HK-2 (cell line): ENCODE results near the gene DRD2.

Experiments used
- DNase-seq: peaks from one replicate; pipeline ENCODE4 v3.0.0-alpha.2; 2018; ENCODE audit not compliant: unreplicated experiment

Gene DRD2

DNA sequence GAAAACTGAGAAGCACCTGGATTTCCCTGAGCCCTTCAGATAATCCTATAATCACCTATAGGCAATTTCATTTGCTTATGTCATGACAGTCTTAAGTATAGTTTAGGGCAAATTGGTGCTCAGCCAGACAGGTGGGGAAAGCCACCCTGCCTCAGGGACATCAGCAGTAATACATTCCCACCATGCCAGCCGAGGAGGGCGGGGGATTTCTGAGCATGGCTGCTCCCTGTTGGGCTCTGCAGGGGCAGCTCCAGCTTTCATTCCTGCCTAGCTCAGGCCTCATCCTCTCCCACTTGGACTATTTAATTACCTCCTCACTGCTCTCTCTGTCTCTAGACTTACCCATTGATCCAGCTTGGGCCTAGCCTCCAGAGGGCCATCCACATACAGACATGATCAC lies 9.0 kb upstream of the DRD2 start:
- DNase-seq = no peak

DNA sequence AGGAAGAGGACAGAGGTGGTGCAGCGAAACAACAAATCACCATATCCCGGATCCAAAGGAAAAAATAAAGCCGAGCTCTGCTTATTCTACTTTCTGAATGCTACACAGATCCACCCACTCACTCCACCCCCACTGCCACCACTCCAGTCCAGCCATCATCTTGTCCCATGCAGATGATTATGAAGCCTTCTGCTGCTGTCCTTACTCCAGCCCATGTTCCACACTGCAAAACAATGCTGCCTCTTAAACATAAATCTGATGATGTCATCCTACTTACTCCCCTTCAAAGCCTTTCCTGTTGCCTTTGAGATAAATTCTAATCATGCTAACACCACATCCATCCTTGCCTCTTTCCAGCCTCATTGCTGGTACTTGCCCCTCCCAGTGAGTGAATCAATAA lies 6.5 kb upstream of the DRD2 start:
- DNase-seq = no peak

DNA sequence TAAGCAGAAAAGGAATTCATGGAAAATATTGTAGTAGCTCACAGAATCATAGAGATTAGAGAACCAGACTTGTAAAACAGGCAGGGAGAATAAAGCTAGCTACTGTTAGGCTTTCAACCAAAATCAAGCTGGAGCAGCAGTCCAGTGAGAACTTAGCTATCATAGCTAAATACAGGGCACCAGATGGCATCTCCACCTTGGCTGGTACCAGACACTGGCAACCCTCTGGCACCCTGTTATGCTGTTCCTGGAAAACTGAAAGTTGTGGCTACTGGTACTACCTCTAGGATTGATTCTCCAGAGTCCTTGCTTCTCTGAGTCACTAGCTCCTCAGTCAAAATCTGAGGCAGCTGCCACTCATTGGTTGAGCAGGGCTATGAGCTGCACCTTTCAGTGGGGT lies 6.0 kb upstream of the DRD2 start:
- no peak for DNase-seq

DNA sequence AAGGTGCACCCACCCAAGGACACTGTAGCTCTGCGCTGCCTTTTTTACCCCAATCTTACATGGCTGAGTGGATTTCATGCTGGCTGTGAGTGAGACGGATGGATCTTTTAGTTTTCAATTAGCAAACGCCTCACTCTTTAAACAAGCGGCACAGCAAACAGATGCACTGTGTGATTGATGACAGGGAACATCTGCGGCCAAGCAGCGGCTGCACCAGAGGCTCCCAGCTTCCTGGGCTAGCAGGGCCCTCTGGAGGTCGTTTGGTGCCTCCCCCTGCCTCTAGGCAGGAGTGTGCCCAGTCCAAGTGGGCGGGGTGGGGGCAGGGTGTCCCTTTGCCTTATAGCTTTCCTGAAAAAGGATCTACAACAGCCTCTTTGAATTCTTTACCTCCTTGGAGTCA lies 2.1 kb upstream of the DRD2 start:
- no peak for DNase-seq

DNA sequence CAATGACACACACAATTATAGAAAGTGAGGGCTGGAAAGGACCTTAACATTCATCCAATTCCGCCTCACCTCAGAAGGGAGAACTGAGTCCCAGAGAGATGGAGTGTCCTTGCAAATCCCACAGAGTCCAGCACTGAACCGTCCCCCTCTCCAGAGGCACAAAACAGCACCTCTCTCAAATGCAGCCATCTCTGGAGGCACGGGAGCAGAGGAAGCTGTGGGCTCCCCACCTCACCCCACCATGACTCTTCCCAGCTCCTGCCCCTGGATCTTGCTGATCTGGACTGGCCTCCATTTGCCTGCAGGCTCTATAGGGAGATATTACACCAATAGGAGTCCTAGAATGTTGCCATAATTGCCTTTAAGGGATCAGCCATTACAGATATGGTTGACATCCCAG lies 1.4 kb upstream of the DRD2 start:
- DNase-seq = no peak

DNA sequence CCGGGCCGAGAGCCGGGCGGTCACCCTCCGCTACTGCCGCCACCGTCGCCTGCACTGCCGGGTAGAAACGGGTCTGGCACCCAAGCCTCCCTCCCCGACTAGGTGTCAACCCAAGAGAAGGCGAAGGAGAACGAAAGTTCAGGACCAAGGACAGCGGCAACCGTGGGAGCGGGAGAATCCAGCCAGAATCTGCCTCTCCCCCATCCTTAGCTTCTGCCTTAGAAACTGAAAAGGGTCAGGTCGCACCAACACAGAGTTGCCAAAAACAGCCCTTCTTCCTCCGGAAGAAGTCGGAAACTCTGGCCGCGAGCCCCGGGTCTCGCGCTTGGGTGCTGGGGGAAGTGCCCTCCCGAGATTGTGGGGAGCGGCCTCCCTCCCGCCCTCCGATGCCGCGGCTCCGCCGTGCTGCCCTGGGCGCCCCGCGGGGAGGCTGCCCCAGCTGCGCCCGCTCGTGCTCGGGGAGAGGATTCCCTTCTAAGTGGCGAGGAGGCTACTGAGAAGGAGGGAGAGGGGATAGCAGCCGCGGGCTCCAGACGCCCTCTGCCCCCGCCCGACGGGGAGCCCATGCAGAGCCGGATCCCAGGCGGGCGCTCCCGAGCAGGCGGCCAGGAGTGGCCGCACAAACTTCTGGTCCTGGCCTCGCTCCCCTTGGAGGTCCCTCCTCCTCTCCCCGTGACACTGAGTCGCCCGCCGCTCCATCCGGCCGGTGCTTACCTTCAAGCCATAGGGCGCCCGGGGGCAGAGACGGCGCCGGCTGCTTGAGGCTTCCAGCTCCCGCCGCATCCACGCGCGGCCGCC lies 637 bp downstream of the DRD2 start:
- peak; percentile 54 for DNase-seq

DNA sequence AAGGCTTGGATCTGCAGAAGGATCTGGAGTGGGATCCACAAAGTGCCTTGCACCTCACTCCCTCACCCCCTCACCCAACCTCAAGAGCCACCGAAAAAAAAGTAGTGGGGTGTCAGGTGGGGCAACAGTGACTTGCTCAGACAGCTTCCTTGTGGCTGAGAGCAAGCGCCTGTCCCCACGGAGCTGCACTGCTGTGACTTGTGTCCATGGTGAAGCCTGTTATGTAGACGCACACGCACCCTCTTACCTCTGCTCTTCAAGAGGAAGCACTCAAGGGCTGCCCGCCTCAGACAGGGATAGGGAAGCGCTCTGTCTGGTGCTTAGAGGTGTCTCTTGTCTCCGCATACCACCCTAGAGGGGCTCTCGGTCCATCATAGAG lies 1.2 kb downstream of the DRD2 start:
- no peak for DNase-seq

DNA sequence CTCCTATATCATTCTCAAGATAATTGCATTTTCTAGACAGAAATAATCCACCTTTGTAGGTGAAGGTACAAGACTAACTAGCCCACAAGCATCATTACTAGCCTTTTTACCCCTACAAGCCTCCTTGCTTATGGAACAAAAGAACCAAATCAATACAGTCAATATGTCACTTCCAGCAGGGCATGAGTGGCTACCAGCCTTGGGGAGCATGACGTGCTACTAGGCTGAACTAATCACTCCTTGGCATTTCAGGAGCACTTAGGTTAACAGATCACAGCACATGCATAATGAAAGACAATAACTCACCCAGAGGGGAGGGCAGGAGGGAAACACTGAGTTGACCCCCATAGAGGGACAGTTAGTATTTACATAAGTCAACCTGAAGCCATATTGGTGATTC lies 2.7 kb downstream of the DRD2 start:
- no peak for DNase-seq

DNA sequence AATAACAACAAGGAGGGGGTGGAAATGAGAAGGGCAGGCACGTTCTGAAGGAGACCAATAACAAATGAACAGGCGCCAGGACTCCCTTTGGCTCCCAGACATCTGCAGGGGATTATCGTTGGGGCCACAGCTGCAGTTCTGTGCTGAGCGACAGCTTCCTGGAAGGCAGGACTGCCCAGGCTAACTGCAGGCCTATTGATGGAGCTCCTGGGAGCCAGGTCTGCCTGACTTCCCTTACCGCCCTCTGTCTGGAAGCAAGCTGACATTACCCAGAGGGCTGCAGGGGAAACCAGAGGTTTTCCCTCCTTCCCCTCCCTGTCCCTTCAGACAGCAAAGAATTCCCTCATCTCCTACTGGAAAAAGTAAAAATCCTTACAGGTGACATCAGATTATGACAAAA lies 5.0 kb downstream of the DRD2 start:
- DNase-seq = no peak

DNA sequence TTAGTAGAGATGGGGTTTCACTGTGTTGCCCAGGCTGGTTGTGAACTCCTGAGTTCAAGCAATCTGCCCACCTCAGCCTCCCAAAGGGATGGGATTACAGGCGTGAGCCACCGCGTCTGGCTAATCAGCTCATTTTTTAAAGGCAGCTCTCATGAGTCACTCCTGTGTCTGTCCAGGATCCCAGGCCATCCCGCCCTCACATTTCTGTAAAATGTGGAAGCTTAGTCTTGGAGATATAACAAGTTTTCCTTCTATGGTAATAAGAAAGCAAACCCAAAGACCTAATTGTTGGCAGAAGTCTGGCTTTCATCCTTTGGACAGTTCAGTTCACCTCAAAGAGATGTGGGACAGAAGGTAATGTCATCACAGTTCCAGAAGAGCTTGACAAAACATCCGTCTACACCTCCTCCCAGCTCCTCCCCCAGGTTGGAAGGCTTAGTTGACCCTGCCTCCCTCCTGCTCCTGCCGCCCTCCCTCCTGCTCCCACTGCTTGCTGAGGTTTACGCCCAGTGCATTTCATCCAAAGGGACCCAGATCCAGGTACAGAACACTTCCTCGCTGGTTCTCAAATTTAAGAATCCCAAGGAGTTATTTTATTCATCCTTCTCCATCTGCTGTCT lies 6.4 kb downstream of the DRD2 start:
- no peak for DNase-seq

DNA sequence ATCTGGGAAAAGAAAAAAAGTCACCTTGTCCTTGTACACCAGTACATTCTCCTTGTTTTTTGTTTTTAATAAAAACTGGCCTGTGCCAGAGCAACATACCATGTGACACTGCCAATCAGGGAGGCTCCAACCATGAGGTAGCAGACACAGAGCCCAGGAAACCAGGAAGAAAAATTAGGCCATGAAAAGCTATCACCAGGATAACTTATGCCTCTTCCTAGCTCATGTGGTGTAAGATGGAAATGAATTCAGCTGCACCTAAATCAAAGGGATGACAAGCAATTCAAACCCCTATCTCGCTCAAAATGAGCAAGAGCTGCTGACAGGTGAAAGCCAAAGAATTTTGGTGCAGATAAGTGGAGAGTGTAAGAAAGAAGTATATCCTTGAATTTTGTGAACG lies 7.7 kb downstream of the DRD2 start:
- DNase-seq = no peak

DNA sequence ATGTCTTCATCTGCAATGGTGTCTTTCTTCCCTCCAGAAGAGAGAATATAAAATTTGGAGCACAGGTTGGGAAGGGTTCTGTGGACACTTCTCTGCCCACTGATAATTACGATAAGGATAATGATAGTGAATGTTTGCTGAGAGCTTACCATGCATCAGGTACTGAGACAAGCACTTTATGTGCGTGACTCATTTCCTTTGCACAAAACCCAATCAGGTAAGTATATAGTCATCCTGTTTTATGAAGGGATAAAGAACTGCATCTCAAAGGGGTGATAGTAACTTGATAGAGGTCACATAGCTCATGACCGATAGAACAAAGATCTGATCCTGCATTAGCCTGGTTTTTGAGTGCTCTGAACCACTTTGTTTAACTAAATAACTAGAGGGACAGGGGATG lies 9.4 kb downstream of the DRD2 start:
- DNase-seq = no peak

DNA sequence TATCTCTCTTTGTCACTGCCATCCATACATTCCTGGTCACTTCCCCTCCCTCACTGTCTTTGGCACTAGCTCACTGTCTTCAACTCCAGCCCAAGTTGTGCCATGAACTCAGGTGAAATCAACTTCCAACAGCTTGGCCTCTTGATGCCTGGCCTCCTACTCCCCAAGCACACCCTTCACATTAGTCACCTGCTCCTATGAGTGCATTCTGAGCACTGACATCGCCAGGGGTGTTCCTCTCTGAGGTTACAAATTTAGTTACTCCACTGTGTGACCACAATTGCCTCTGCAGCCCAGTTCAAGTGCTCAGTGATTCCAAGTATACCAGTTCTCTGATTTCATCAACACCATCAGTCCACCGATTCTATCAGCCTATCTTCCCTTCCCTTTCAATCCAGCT lies 10.8 kb downstream of the DRD2 start:
- DNase-seq = no peak

DNA sequence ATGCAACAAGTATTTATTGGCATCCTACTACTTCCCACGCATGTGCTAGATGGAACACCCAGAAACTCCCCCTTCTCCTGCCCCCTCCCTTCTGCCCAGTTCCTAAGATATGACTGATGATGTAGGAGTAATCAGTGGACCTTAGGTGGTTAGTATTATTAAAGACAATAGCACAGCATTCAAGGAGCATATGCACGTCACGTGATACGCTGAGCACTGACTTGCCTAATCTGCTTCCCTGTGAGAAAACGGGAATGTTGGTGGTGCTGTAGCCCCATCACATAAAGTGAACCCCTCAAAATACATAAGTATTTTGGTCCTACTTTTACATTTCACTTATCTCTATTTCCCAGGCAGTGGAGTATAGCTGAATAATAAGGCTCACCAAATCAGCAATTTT lies 12.4 kb downstream of the DRD2 start:
- DNase-seq = no peak

DNA sequence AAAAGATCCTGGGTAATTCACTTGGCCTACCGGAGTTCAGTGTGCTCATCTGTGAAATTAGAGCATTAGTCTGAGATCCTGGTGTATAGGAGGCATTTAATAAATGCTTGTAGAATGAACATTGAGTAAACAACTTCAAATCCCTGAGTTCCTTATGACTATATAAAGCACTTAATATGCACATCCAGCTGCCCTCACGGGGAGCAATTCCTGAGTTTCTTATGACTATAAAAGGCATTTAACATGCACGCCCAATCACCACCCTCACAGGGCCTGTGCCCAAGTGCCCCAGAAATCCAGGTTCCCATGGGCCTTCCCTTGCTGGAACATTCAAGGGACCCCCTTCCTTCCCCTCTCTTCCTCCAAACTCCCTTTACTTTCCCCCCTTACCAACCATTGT lies 13.6 kb downstream of the DRD2 start:
- no peak for DNase-seq

DNA sequence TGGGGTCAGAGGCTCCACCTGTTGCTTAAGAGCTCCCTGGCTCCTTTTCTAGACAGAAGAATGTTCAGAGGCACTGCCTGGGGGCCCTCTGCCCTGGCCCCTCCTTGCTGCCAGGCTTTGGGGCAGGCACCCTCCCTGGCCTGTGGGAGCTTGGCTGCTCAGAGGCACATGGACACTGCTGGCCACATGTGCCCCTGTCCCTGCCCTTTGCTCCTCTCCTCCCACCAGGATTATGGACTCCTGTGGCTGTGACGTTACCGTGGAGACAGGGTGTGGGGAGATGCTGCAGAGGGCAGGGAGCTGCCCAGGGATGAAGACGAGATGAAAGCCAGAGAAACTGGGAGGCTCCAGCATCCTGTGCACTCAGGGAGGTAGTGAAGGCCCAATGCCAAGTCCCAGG lies 14.7 kb downstream of the DRD2 start:
- DNase-seq = no peak

DNA sequence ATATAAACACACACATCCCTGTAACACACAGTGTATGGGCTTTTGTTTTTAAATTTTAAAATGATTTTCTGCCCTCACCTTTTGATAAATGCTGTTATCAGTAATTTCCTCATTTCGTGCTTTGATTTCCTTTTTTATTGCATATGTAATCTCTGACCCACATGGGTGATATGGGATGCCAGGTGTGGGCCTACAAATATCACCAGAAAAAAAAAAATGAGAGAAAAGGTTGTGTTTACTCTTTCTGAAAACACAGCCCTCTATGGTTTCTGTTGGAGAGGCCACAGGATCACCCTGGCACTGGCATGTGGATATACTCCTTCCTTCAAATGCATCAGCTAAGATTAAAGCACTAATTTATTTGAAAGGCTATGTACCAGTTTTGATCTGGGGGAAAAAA lies 17.0 kb downstream of the DRD2 start:
- no peak for DNase-seq

DNA sequence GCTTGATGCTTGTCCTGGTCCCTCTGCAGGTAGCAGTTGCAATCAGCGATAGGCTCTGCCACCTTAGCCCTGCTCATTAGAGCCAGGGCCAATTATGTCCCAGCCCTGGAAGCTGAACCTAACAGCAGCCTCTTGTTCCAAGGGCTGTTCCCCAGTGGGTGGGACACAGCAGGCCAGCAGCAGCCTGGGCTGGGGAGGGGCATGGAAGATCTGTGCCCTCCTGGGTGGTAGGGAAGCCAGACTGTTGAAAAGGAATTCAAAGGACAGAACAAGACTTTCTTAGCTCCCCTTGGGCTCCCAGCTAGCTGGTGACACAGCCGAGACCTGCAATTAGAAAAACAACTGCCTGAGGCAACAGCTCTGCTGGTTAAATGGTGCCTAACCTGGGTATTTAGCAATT lies 17.4 kb downstream of the DRD2 start:
- no peak for DNase-seq

DNA sequence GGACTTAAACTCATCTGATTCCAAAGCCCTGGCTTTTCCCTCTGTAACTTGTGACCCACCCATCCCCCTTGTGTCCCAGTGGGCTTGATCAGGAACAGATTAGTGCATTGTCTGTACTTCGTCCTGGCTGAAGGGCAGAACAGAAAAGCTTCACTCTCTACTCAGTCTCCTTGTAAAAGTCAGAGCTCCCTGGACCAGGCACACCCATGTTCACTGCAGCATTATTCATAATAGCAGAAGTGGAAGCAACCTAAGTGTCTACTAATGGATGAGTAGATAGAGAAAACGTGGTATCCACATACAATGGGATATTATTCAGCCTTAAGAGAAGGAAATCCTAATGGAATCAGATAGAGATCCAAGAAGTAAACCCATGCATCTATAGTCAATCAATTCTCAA lies 20.7 kb downstream of the DRD2 start:
- no peak for DNase-seq

DNA sequence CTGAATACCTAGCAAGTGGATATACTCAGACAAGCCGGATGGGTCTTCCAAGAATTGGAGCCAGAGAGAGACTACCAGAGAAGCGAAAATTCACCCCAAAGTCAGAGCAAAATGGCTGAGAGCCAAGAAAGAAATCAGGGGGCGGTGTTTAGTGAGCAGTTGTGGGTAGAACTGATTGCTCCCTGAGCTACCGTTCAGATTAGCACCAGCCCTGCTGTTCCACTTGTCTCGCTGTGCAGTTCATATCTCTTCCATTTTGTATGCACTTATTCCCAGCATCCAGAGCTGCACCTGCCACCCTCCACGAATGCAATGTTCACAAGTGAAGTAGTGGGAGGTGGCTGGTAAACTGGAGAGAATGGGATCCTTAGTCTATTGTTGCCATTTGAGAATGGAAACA lies 25.5 kb downstream of the DRD2 start:
- DNase-seq = no peak

DNA sequence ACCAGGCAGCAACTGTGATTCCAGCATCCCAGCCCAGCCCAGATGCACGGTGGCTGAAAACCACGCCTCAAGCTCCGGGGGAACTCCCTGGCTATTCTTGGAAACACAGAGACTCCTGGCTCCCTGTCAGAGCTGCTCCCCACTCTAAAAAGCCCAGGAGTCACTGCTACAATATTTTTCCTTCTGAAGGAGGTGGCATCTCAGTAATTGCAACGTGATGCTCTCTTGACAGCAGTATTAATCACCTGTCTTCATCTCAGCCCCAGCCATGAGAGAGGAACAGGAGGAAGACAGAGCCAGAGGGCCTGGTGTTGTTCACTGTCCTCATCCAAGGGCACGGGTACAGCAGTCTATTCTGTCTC lies 26.9 kb downstream of the DRD2 start:
- DNase-seq = no peak

DNA sequence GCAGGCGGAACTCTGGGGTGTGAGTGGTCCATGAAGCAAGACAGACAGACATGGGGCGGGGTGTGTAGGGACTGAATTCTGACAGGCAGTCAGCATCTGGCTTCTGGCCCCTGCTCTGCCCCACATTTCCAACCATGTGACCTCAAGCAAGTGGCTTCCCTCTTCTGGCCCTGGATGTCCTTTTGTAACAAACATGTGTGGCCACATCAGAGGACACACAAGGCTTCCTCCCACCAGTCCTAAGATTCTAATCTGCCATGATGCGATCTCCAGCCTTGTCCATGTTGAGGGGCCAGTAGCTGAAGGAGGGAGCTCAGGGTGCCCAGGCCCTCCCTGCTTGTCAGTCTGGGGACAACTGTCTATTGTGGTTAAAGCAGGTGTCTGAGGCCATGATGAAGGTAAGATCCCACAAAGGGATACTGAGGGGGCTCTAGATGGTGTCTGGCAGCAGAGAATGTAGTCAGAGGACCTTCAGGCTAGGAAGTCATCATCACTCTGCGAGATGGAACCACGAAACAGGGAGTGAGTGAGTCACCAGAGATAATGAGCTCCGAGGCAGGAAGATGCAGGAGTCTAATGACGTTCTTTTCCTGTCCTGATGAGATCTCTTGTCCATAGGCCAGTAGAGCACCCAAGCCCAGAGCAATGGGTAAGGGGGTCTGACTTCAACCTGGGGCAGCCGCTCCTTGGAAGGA lies 27.4 kb downstream of the DRD2 start:
- DNase-seq = no peak

DNA sequence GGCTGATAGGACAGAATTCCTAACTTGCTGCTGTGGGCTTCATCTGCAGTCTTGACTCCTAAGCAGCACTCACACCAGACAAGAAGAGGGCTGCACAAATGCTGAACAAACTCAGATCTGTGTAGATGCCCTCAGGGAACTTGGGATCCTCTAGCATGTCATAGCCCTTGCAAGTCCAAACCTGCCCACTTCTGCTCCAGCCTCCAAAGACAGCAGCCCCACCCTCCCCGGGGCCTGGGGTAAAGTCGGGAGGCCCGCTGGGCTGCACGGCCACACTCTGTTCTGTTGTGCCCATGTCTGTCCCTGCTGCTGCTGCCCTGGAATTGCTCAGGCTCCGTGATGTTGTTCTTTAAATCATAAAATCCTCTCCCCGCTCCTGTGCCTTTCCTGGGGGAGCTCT lies 28.3 kb downstream of the DRD2 start:
- DNase-seq = no peak

DNA sequence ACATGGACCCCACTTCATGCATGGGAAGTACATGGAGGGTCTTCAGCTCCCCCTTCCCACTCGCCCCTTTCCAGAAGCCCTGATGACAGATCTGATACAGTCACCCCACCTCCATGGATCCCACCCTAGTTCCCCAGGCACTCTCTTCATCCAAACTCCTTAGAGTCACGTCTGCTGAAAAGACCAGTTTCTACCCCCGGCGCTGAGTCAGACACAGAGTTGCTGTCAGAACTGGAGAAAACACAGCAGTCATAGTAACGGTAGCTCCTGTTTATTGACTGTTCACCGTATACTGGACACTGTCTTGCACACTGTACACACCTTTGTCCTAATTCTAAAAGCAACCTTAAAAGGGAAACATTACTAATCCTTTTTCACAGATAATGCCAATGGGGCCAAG lies 29.1 kb downstream of the DRD2 start:
- no peak for DNase-seq
